H9 (cell line): ENCODE results near the gene KRTAP5-1. TPM values are rescaled to one million over a fixed set of nuclear protein-coding genes. Genes with fewer than 3 reads are reported as not detected.

Source experiments
- DNase-seq: peaks from one replicate; pipeline ENCODE4 v3.0.0-alpha.2; 2017
- H2AFZ ChIP-seq: one replicate; pipeline ENCODE4 v1.6.1; 2013; ENCODE audit warnings: mild to moderate bottlenecking, low read length, control low read depth, moderate library complexity
- H2AK5ac ChIP-seq: 2 replicates; pipeline ENCODE4 v1.6.1; 2013; ENCODE audit warnings: low read length, control low read depth, mixed read lengths; ENCODE audit not compliant: insufficient read length
- H2BK120ac ChIP-seq: one replicate; pipeline ENCODE4 v1.6.1; 2013; ENCODE audit warnings: low read depth, mild to moderate bottlenecking, low read length, control low read depth, inconsistent platforms; ENCODE audit not compliant: poor library complexity, severe bottlenecking
- H2BK12ac ChIP-seq: 2 replicates; pipeline ENCODE4 v1.6.1; 2013; ENCODE audit warnings: low read length, control low read depth, mixed read lengths, low read depth; ENCODE audit not compliant: insufficient read length
- H2BK15ac ChIP-seq: 2 replicates; pipeline ENCODE4 v1.6.1; 2013; ENCODE audit warnings: low read depth, low read length, control low read depth
- H2BK20ac ChIP-seq: one replicate; pipeline ENCODE4 v1.6.1; 2013; ENCODE audit warnings: low read depth, mild to moderate bottlenecking, low read length, control low read depth, inconsistent platforms; ENCODE audit not compliant: poor library complexity, severe bottlenecking
- H2BK5ac ChIP-seq: 2 replicates; pipeline ENCODE4 v1.6.1; 2013; ENCODE audit warnings: low read length, control low read depth, mixed read lengths; ENCODE audit not compliant: insufficient read length
- H3K14ac ChIP-seq: 2 replicates; pipeline ENCODE4 v1.6.1; 2013; ENCODE audit warnings: low read length, control low read depth; ENCODE audit not compliant: insufficient read depth
- H3K18ac ChIP-seq: 2 replicates; pipeline ENCODE4 v1.6.1; 2013; ENCODE audit warnings: low read depth, mild to moderate bottlenecking, mixed read lengths, low read length, control low read depth; ENCODE audit not compliant: insufficient read length
- H3K23ac ChIP-seq: 2 replicates; pipeline ENCODE4 v1.6.1; 2013; ENCODE audit warnings: low read length, control low read depth, mixed read lengths, low read depth; ENCODE audit not compliant: insufficient read length
- H3K23me2 ChIP-seq: 2 replicates; pipeline ENCODE4 v1.6.1; 2013; ENCODE audit warnings: low read depth, mild to moderate bottlenecking, mixed read lengths, low read length, control low read depth; ENCODE audit not compliant: insufficient read length, poor library complexity, severe bottlenecking
- H3K27ac ChIP-seq: 2 replicates; pipeline ENCODE4 v1.5.1; 2013; ENCODE audit warnings: low read length, control low read depth, mixed read lengths, low read depth; ENCODE audit not compliant: insufficient read length
- H3K27me3 ChIP-seq: 2 replicates; pipeline ENCODE4 v1.6.1; 2013; ENCODE audit warnings: low read length, control low read depth, inconsistent platforms; ENCODE audit not compliant: insufficient read depth
- H3K4ac ChIP-seq: 2 replicates; pipeline ENCODE4 v1.6.1; 2013; ENCODE audit warnings: low read depth, mild to moderate bottlenecking, control low read depth, inconsistent platforms, low read length, moderate library complexity
- H3K4me1 ChIP-seq: 2 replicates; pipeline ENCODE4 v1.6.1; 2013; ENCODE audit warnings: low read length, control low read depth, inconsistent platforms; ENCODE audit not compliant: insufficient read depth
- H3K4me2 ChIP-seq: 2 replicates; pipeline ENCODE4 v1.6.1; 2013; ENCODE audit warnings: low read length, control low read depth, mixed read lengths; ENCODE audit not compliant: insufficient read length, insufficient read depth
- H3K56ac ChIP-seq: 2 replicates; pipeline ENCODE4 v1.6.1; 2013; ENCODE audit warnings: low read depth, mild to moderate bottlenecking, mixed read lengths, low read length, control low read depth; ENCODE audit not compliant: insufficient read length
- H3K79me1 ChIP-seq: 2 replicates; pipeline ENCODE4 v1.6.1; 2013; ENCODE audit warnings: low read depth, mild to moderate bottlenecking, moderate library complexity, low read length, control low read depth, inconsistent platforms; ENCODE audit not compliant: insufficient read depth, poor library complexity, severe bottlenecking
- H3K79me2 ChIP-seq: 2 replicates; pipeline ENCODE4 v1.6.1; 2013; ENCODE audit warnings: low read length, control low read depth, inconsistent platforms; ENCODE audit not compliant: insufficient read depth
- H3K9ac ChIP-seq: 2 replicates; pipeline ENCODE4 v1.6.1; 2013; ENCODE audit warnings: low read length, control low read depth, mixed read lengths; ENCODE audit not compliant: insufficient read length; ENCODE audit errors: extremely low read depth
- H3K9me3 ChIP-seq: one replicate; pipeline ENCODE4 v1.6.1; 2013; ENCODE audit warnings: low read depth, low read length, inconsistent platforms; ENCODE audit not compliant: control insufficient read depth
- H3T11ph ChIP-seq: one replicate; pipeline ENCODE4 v1.6.1; 2013; ENCODE audit warnings: mild to moderate bottlenecking, low read length, control low read depth, inconsistent platforms
- H4K20me1 ChIP-seq: one replicate; pipeline ENCODE4 v1.6.1; 2013; ENCODE audit not compliant: control insufficient read depth, insufficient read length, insufficient read depth
- H4K5ac ChIP-seq: 2 replicates; pipeline ENCODE4 v1.6.1; 2013; ENCODE audit warnings: low read depth, mild to moderate bottlenecking, mixed read lengths, low read length, control low read depth; ENCODE audit not compliant: insufficient read length
- H4K8ac ChIP-seq: replicated peaks from 2 replicates; pipeline ENCODE4 v1.6.1; 2013; ENCODE audit warnings: low read length, control low read depth, mixed read lengths, low read depth; ENCODE audit not compliant: insufficient read length
- H4K91ac ChIP-seq: 2 replicates; pipeline ENCODE4 v1.6.1; 2013; ENCODE audit warnings: low read depth, mild to moderate bottlenecking, moderate library complexity, mixed read lengths, low read length, control low read depth; ENCODE audit not compliant: insufficient read length
- H3K27ac Mint-ChIP-seq, 3 experiments: 2 replicates in 2 of 3; 3 replicates in 1 of 3; pipeline ENCODE4 v1.8.0; 2020 to 2021; ENCODE audit warnings: mixed read lengths in 3 of 3, mild to moderate bottlenecking in 1 of 3, moderate library complexity in 1 of 3
- H3K27me3 Mint-ChIP-seq: 2 replicates; pipeline ENCODE4 v1.8.0; 2021; ENCODE audit warnings: low read depth, mild to moderate bottlenecking, moderate library complexity, mixed read lengths
- H3K36me3 Mint-ChIP-seq, 3 experiments: 2 replicates in 2 of 3; 3 replicates in 1 of 3; pipeline ENCODE4 v1.8.0; 2020 to 2021; ENCODE audit warnings: low read depth in 3 of 3, mixed read lengths in 3 of 3; ENCODE audit not compliant: insufficient read depth in 1 of 3
- H3K4me1 Mint-ChIP-seq, 2 experiments: 2 replicates each; pipeline ENCODE4 v1.8.0; 2020; ENCODE audit warnings: mixed read lengths in 2 of 2
- H3K4me3 Mint-ChIP-seq, 2 experiments: 2 replicates in 1 of 2; 3 replicates in 1 of 2; pipeline ENCODE4 v1.8.0; 2020 to 2021; ENCODE audit warnings: mild to moderate bottlenecking in 2 of 2, mixed read lengths in 2 of 2, moderate library complexity in 1 of 2
- H3K9me3 Mint-ChIP-seq, 2 experiments: 2 replicates in 1 of 2; 3 replicates in 1 of 2; pipeline ENCODE4 v1.8.0; 2020; ENCODE audit warnings: mild to moderate bottlenecking in 2 of 2, mixed read lengths in 2 of 2, moderate library complexity in 1 of 2
- WGBS: extraction: QIAGEN DNeasy Blood & Tissue Kit; methylation state at CpG from one replicate; pipeline ENCODE4 v1.1.7; 2013; ENCODE audit warnings: missing lambda C conversion rate, low lambda C conversion rate, mixed read lengths; ENCODE audit not compliant: insufficient read length; ENCODE audit errors: extremely low coverage; 5-methylcytosine and 5-hydroxymethylcytosine counted together
- total RNA-seq: library from RNA; stranded (reverse); gene quantifications from 2 replicates; pipeline ENCODE4 v1.2.1, GENCODE V29; 2021
- TF ChIP-seq, protein P1 (sequence below): fragments of 200-600 bp; sonication (generic); conservative IDR thresholded peaks from 3 replicates; pipeline ENCODE4 v1.8.0; 2021; ENCODE audit warnings: antibody characterized with exemption, mild to moderate bottlenecking

The KRTAP5-1 gene
- total RNA-seq, 1 experiment from 2014 or later = not detected

DNA sequence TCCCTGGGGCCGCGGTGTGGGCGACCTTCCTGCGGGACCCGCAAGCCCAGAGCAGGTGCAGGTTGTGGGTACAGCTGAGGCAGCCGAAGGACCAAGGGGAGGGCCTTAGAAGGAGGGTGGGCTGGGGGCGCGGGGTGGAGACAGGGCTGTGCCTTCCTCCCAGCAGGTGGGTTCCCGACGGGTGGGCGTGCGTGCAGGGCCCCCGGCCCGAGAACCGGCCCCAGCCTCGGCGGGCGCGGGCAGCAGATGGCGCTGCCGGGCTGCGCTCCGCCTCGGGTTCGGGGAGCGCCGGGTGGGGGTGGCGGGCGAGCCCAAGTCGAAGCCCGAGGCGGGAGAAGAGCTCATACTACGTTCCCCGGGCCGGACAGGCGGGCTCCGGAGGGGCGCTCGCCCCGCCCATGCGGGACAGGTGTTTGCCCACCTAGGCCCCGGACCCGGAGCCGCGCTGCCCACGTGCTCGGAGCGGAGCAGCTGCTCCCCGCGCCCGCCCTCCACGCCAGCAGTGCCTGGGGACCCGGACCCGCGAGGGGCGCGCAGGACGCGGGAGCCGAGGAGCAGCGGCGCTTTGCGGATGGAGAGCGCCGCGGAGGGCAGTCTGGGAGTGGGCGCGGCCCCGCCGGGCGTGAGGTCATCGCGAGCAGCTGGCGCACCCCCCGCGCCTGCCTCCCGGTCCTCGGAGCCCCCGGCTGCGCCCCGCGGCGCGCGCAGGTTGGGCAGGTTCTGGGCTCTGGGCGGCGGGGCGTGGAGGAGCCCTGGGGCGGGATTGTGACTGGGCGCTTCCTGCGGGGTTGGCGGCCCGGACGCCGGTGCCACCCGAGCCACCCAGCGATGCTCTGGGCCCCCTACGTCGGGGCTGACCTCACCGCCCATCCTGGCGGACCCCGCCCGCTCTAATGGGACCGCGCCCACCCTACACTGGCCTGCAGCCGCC lies 38.3 kb downstream of the KRTAP5-1 start:
- Mint-ChIP-seq H3K27ac (no peak overlapping the region), H3K36me3 (no peaks in the 10 kb centered on the region), H3K4me1 (peaks cover 6 to 28% of the 10 kb centered on the region in 2 experiments; a peak in 3 of 4 replicates), H3K9me3 (no peaks in the 10 kb centered on the region), H3K4me3 (peak overlapping the region; percentile 50 to 68), H3K27me3 (peaks cover 70% of the 10 kb centered on the region)
- H3K27ac ChIP-seq = no peak overlapping the region
- no peak overlapping the region for H2BK15ac ChIP-seq
- no peak overlapping the region for H3T11ph ChIP-seq
- H2BK120ac ChIP-seq = no peak overlapping the region
- no peaks in the 10 kb centered on the region for H3K79me1 ChIP-seq
- H4K20me1 ChIP-seq = no peaks in the 10 kb centered on the region
- peaks cover 8% of the 10 kb centered on the region; the same call in 1 of the 2 replicates for H3K27me3 ChIP-seq
- no peak overlapping the region for H2BK12ac ChIP-seq
- no peak overlapping the region for H3K56ac ChIP-seq
- H3K4ac ChIP-seq = no peak overlapping the region
- H2BK20ac ChIP-seq = no peak overlapping the region
- whole genome bisulfite sequencing = no CpG with 5 or more reads among the region's 106 CpGs
- TF ChIP-seq, protein P1, sequence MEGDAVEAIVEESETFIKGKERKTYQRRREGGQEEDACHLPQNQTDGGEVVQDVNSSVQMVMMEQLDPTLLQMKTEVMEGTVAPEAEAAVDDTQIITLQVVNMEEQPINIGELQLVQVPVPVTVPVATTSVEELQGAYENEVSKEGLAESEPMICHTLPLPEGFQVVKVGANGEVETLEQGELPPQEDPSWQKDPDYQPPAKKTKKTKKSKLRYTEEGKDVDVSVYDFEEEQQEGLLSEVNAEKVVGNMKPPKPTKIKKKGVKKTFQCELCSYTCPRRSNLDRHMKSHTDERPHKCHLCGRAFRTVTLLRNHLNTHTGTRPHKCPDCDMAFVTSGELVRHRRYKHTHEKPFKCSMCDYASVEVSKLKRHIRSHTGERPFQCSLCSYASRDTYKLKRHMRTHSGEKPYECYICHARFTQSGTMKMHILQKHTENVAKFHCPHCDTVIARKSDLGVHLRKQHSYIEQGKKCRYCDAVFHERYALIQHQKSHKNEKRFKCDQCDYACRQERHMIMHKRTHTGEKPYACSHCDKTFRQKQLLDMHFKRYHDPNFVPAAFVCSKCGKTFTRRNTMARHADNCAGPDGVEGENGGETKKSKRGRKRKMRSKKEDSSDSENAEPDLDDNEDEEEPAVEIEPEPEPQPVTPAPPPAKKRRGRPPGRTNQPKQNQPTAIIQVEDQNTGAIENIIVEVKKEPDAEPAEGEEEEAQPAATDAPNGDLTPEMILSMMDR = peak; percentile 90
- DNase-seq = peak; percentile 81
- H4K8ac ChIP-seq = no peak overlapping the region
- H2AFZ ChIP-seq = no peak overlapping the region
- peaks cover 17% of the 10 kb centered on the region for H3K23me2 ChIP-seq
- H2AK5ac ChIP-seq = no peak overlapping the region
- no peaks in the 10 kb centered on the region for H3K4me1 ChIP-seq
- peak overlapping the region; percentile 42 for H3K4me2 ChIP-seq
- H3K18ac ChIP-seq = no peak overlapping the region
- no peak overlapping the region for H3K23ac ChIP-seq
- H3K14ac ChIP-seq = 0 out of 2 replicates have a peak overlapping the region, but pooled peaks have one; percentile 67
- H3K79me2 ChIP-seq = no peaks in the 10 kb centered on the region
- no peaks in the 10 kb centered on the region for H3K9me3 ChIP-seq
- no peak overlapping the region for H4K5ac ChIP-seq
- no peak overlapping the region for H3K9ac ChIP-seq
- H4K91ac ChIP-seq = no peak overlapping the region
- no peak overlapping the region for H2BK5ac ChIP-seq
